Measurements from ENCODE around the gene DMRTA1.
"Not testable (repeated sequence)": the region's sequence is repeated elsewhere in the genome, so short reads cannot be mapped to it uniquely, and the experiment has no call there.

Gene DMRTA1, protein sequence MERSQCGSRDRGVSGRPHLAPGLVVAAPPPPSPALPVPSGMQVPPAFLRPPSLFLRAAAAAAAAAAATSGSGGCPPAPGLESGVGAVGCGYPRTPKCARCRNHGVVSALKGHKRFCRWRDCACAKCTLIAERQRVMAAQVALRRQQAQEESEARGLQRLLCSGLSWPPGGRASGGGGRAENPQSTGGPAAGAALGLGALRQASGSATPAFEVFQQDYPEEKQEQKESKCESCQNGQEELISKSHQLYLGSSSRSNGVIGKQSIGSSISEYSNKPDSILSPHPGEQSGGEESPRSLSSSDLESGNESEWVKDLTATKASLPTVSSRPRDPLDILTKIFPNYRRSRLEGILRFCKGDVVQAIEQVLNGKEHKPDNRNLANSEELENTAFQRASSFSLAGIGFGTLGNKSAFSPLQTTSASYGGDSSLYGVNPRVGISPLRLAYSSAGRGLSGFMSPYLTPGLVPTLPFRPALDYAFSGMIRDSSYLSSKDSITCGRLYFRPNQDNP

GRCh38 chr9:22446589-22446949 lies at the start of gene DMRTA1:
TSS of gene DMRTA1 (plus strand) at chr9:22446824. CDS start at chr9:22447066, 242 bp downstream.
- peak; percentile 92 for DNase-seq

- DNase-seq = no peak
Measured at GRCh38 chr9:22401671-22402070, 45.0 kb upstream of the DMRTA1 start.

- no peak for DNase-seq
Measured at GRCh38 chr9:22405869-22406659, 40.6 kb upstream of the DMRTA1 start.

- DNase-seq = no peak
Measured at GRCh38 chr9:22413884-22414283, 32.7 kb upstream of the DMRTA1 start.

DNA sequence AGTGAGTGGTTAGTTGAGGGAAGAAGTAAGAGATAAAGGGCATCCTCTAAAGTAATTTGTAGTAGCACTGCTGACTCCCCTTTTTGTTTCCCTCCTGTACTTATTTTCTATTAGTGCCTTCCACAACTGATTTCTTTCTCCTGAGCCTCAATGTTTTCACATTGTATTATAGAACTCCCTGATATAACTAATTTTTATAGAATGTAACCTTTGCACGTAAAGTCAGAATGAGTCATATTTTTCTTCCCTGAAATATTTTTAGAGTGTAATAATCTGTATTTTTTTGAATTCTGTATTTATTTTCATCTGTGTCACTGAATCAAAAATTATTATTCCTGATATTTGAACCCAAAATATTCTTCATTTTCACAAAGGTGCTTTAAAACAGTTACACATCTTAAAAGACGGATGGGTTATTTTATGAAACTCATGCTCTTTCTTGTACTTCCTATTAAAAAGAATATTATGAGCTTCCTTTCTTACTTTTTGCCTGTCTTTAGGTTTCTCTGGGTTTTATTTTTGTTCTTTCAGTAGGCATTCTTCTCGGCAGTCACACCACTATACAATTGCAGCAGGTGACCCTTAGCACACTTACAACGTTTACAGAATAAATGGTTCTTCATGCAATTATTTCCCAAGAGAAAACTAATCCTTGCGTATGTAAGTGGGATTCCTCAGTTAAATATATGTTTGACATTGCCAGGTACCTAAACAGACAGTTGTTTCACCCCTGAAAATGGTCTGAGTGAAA lies 30.5 kb upstream of the DMRTA1 start:
- DNase-seq = no peak

- no peak for DNase-seq
Measured at GRCh38 chr9:22416692-22417060, 29.9 kb upstream of the DMRTA1 start.

DNA sequence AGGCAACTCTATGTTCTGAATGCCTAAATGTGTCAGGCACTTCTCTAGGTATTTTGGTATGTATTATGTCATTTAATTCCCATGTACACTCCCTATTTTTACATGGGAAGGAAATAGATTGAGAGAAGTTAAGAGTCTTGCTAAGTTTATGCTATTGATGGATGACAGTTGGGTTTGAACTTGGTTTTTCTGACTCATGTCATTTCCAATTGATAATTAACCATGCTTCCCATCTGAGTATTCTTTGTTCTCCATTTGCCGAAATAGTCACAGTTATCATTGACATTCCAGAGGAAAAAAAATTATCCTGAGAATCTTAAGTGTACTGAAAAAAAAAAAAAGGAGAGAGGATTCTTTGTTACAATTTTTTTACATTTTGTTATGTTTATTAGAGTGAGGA lies 23.1 kb upstream of the DMRTA1 start:
- DNase-seq = no peak

- no peak for DNase-seq
Measured at GRCh38 chr9:22424616-22425015, 22.0 kb upstream of the DMRTA1 start.

GRCh38 chr9:22425551-22425950 lies 21.1 kb upstream of the DMRTA1 start:
- no peak for DNase-seq

DNA sequence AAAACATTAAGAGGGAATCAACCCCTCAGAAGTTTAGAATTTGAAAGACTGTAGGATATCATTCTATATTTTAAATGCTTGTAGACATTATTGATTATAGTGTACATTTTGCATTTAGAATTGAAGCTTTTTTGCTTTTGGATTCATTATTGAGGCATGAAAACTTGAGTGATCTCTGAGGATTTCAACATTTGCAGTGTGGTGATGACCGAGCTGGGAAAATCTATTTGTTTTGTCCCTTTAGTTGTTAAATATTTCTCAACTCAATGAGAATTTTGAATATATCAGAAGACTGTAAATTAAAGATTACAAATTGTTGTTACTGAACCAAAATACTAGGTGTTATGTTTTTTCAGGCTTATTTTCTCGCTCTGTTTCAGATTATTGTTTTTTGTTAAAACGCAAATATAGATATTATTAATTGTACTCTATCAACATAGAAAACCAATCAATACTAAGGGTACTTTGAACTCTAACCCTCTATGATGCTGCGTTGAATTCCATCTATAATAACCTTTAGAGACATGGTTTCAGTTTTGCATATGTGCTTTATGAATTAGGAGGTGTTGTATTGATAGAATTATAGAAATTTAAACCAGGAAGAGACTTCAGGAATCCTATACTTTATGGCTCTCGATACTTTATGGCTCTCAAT lies 19.3 kb upstream of the DMRTA1 start:
- no peak for DNase-seq

GRCh38 chr9:22433691-22434090 lies 12.9 kb upstream of the DMRTA1 start:
- no peak for DNase-seq

GRCh38 chr9:22435252-22435651 lies 11.4 kb upstream of the DMRTA1 start:
- not testable (repeated sequence) for DNase-seq

DNA sequence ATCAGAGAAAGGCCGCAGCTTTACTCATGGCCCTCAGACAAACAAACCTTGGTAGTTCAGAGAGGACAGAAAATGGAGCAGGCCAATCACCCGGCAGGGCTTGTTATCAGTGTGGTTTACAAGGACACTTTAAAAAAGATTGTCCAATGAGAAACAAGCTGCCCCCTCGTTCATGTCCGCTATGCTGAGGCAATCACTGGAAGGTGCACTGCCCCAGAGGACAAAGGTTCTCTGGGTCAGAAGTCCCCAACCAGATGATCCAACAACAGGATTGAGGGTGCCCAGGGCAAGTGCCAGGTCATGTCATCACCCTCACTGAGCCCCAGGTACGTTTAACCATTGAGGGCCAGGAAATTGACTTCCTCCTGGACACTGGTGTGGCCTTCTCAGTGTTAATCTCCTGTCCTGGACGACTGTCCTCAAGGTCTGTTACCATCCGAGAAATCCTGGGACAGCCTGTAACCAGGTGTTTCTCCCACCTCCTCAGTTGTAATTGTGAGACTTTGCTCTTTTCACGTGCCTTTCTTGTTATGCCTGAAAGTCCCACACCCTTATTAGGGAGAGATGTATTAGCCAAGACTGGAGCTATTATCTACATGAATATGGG lies 9.1 kb upstream of the DMRTA1 start:
- DNase-seq = not testable (repeated sequence)

DNA sequence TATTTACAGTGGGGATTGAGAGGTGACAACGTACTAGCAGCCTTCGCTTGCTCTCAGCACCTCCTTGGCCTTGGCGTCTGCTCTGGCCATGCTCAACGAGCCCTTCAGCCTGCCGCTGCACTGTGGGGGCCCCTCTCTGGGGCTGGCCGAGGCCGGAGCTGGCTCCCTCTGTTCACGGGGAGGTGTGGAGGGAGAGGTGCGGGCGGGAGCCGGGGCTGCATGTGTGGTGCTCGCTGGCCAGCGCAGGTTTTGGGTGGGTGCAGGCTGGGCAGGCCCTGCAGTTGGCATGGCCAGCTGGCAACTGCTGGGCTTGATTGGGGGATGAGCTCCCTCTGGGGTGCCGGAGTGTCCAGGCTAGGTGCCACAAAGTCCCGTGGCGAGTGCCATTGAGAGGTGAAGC lies 5.8 kb upstream of the DMRTA1 start:
- DNase-seq = no peak

DNA sequence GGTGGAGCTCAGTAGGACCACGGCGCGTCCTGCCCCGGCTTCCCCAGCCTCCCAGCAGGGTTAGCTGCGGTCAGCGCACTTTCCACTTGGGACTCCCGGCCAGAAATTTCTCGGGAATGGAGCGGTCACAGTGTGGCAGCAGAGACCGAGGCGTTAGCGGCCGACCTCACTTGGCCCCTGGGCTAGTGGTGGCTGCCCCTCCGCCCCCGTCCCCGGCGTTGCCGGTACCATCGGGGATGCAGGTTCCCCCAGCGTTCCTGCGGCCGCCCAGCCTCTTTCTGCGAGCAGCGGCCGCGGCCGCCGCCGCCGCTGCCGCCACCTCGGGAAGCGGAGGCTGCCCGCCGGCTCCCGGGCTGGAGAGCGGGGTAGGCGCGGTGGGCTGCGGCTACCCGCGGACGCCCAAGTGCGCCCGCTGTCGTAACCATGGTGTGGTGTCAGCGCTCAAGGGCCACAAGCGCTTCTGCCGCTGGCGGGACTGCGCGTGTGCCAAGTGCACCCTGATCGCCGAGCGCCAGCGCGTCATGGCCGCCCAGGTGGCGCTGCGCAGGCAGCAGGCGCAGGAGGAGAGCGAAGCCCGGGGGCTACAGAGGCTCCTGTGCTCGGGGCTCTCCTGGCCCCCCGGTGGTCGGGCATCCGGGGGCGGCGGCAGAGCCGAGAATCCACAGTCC lies 460 bp downstream of the DMRTA1 start:
- peak; percentile 59 for DNase-seq

GRCh38 chr9:22447618-22448305 lies 1.1 kb downstream of the DMRTA1 start:
- no peak for DNase-seq

- DNase-seq = no peak
Measured at GRCh38 chr9:22449719-22450118, 3.1 kb downstream of the DMRTA1 start.

DNA sequence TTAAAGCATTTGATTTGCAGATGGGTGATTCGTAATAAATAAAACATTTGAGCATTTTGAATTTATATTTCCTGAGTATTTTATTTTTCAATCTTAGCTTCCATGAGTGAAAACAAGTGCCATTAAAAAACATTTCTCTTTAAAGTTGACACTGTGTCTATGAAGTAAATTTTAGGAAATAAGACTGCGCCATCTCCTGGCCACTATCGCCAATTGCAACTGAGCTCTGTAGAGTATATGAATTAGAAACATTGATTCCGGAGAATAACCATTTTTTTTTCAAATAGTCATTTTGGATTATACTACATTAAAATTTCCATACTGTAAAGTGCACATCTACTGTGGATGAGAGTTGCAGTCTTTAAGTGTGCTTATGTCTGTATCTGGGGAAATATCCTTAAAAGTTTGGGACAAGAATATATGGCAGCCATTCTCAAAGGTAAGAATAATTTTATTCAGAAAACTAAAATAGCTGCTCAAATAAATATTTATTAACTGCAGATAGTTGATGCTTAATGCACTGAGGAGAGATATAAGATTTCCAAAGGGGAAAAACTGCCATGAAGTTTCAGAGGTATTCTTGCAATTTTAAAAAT lies 5.9 kb downstream of the DMRTA1 start:
- no peak for DNase-seq

- no peak for DNase-seq
Measured at GRCh38 chr9:22454016-22454415, 7.4 kb downstream of the DMRTA1 start.

GRCh38 chr9:22455181-22455580 lies 8.6 kb downstream of the DMRTA1 start:
- no peak for DNase-seq

- no peak for DNase-seq
Measured at GRCh38 chr9:22457448-22457847, 10.8 kb downstream of the DMRTA1 start.
